ENCODE measurements around the gene POLN. TPM values are rescaled to one million over a fixed set of nuclear protein-coding genes. Genes with fewer than 3 reads are reported as not detected.
A peak's percentile ranks its signal among the peaks of the same experiment; 100 is the strongest.

Gene POLN
- total RNA-seq, 1 donor, result 2.9 TPM

DNA sequence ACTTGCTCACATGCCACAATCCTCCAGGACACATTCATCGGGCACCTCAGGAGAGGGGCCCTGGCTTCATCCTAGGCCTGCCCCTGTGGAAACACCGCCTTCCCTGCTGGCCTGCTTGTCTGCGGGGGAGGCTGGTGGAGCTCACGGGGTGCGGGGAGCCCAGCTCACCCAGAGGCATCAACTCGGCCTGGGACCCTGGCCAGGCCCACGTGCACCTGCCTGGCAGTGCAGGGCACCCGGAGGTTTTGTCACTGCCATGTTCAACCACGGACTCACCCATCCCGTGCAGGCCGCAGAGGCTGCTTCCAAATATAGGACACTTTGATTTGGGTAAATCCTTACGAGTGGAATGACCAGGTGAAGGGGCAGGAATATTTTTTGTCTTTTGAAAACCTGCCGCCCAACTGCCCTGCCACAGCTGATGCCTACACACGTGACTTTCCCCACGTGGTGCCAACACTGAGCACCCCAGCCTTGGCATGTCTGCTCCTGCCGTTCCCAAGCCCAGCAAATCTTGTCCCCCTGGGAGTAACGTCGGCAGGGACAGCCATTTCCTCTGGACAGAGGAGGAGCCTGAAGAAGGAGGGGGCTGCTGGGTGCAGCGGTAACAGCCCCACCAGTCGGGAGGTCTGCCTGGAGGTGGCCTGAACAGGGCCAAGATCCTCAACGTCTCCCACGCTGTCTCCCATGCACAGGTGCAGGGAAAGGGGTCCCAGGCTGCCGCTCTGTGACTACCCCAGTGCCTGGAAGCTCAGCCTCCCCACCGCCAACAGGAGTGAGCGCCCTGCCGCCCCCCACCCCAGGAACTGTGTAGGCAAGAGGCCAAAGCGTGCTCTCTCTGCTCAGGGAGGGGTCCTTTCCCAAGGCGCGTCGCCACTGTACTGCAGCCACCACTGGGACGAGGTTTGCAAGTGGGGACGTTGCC lies 11.5 kb upstream of the POLN start:
- Histone ChIP-seq H4K20me1 (ENCODE audit: insufficient read depth, low read length) (peaks cover 76% of the 10 kb centered on the region), H3K4me3 (ENCODE audit: insufficient read depth, low read length) (no peak overlapping the region), H3K27me3 (ENCODE audit: insufficient read depth, low read length) (no peaks in the 10 kb centered on the region), H3K36me3 (ENCODE audit: insufficient read depth, low read length) (peaks cover 41% of the 10 kb centered on the region), H2AFZ (ENCODE audit: low read length) (no peak overlapping the region), H3K27ac (ENCODE audit: low read depth, low read length) (no peak overlapping the region), H3K79me2 (ENCODE audit: insufficient read depth, low read length) (peaks cover 47% of the 10 kb centered on the region), H3K4me2 (ENCODE audit: insufficient read depth, low read length) (no peak overlapping the region), H3K4me1 (ENCODE audit: insufficient read depth, low read length) (peaks cover 18% of the 10 kb centered on the region), H3K9me3 (ENCODE audit: low read depth, low read length) (no peaks in the 10 kb centered on the region)
- DNase-seq (ENCODE audit: insufficient read length, low spot score, missing footprints), result peak; percentile 69
- TF ChIP-seq, protein P1, sequence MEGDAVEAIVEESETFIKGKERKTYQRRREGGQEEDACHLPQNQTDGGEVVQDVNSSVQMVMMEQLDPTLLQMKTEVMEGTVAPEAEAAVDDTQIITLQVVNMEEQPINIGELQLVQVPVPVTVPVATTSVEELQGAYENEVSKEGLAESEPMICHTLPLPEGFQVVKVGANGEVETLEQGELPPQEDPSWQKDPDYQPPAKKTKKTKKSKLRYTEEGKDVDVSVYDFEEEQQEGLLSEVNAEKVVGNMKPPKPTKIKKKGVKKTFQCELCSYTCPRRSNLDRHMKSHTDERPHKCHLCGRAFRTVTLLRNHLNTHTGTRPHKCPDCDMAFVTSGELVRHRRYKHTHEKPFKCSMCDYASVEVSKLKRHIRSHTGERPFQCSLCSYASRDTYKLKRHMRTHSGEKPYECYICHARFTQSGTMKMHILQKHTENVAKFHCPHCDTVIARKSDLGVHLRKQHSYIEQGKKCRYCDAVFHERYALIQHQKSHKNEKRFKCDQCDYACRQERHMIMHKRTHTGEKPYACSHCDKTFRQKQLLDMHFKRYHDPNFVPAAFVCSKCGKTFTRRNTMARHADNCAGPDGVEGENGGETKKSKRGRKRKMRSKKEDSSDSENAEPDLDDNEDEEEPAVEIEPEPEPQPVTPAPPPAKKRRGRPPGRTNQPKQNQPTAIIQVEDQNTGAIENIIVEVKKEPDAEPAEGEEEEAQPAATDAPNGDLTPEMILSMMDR (IDR thresholded peaks at IDR 0.05; ENCODE audit: extremely low read depth, low read depth, low read length), result no peak

DNA sequence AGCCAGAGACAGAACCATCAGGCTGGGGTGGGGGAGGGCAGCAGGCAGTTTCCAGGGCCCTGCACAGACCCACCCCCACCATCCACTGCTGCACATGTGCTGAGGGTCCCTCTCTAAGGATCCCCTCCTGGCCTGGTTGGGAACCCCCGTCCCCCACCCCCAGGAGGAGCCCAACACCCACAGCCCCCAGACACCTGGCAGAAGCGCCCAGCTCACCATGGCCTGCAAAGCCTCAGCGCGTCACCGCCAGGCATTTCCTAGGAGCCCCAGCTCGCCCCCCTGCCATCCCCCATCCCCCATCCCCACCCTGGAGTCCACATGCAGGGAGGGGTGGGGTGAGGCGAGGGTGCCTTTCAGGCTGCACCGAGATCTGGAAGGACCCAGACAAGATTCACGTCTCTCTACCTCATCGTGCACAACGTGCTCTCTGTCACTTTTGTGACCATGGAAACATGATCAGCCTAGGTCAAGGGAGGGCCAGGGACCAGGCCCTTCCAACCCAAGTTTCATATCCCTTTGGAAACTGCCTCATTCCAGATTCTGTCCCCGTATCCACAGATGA lies 10.7 kb upstream of the POLN start:
- Histone ChIP-seq H3K9me3 (ENCODE audit: low read depth, low read length) (no peaks in the 10 kb centered on the region), H2AFZ (ENCODE audit: low read length) (no peak overlapping the region), H3K27ac (ENCODE audit: low read depth, low read length) (no peak overlapping the region), H3K4me1 (ENCODE audit: insufficient read depth, low read length) (peaks cover 18% of the 10 kb centered on the region), H3K36me3 (ENCODE audit: insufficient read depth, low read length) (peaks cover 41% of the 10 kb centered on the region), H3K27me3 (ENCODE audit: insufficient read depth, low read length) (no peaks in the 10 kb centered on the region), H3K4me3 (ENCODE audit: insufficient read depth, low read length) (no peak overlapping the region), H3K4me2 (ENCODE audit: insufficient read depth, low read length) (no peak overlapping the region), H3K79me2 (ENCODE audit: insufficient read depth, low read length) (peaks cover 39% of the 10 kb centered on the region), H4K20me1 (ENCODE audit: insufficient read depth, low read length) (peaks cover 68% of the 10 kb centered on the region)
- DNase-seq (ENCODE audit: insufficient read length, low spot score, missing footprints), result peak; percentile 57
- TF ChIP-seq, protein P1 (IDR thresholded peaks at IDR 0.05; ENCODE audit: extremely low read depth, low read depth, low read length), result no peak

DNA sequence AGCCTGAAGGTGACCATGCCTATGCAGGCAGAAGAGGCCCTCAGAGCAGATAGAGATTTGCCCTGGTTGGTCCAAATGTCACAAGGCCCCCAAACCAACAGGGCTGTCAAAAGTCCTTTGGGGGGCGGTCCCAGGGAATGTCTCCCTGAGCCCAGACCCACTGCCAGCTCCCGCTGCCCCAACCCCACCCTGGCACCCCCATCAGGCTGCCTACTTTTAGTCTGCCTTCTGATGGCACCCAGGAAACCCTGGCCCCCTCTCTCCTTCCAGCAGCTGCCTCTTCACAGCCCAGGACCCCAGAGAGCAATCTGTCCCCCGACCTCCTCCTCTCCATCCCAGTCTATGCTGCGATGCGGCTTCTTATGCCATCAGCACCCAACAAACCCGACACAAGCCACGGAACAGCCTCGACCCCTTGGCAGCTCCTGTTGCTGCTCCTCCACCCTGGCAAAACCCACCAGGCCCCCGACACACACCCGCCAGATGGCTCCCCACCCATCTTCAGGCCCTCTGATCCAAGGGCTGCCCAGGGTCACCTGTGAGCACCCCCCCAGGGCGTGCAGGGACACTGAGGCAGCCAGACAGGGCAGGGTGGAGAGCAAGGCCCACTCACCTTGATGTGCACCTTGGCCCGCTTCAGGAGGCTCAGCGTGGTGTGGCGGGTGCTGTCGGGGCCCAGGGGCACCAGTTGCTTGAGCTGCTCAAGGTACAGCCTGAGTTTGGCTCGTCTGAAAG lies 10.0 kb upstream of the POLN start:
- Histone ChIP-seq H3K4me2 (ENCODE audit: insufficient read depth, low read length) (no peak overlapping the region), H3K4me1 (ENCODE audit: insufficient read depth, low read length) (peaks cover 14% of the 10 kb centered on the region), H2AFZ (ENCODE audit: low read length) (no peak overlapping the region), H3K36me3 (ENCODE audit: insufficient read depth, low read length) (peaks cover 40% of the 10 kb centered on the region), H3K79me2 (ENCODE audit: insufficient read depth, low read length) (peaks cover 33% of the 10 kb centered on the region), H4K20me1 (ENCODE audit: insufficient read depth, low read length) (peaks cover 61% of the 10 kb centered on the region), H3K4me3 (ENCODE audit: insufficient read depth, low read length) (no peak overlapping the region), H3K9me3 (ENCODE audit: low read depth, low read length) (no peaks in the 10 kb centered on the region), H3K27me3 (ENCODE audit: insufficient read depth, low read length) (no peaks in the 10 kb centered on the region), H3K27ac (ENCODE audit: low read depth, low read length) (no peak overlapping the region)
- DNase-seq (ENCODE audit: insufficient read length, low spot score, missing footprints), result peak; percentile 58
- TF ChIP-seq, protein P1 (IDR thresholded peaks at IDR 0.05; ENCODE audit: extremely low read depth, low read depth, low read length), result no peak
